ENCODE measurements around the gene PRDM5.

The PRDM5 gene

DNA sequence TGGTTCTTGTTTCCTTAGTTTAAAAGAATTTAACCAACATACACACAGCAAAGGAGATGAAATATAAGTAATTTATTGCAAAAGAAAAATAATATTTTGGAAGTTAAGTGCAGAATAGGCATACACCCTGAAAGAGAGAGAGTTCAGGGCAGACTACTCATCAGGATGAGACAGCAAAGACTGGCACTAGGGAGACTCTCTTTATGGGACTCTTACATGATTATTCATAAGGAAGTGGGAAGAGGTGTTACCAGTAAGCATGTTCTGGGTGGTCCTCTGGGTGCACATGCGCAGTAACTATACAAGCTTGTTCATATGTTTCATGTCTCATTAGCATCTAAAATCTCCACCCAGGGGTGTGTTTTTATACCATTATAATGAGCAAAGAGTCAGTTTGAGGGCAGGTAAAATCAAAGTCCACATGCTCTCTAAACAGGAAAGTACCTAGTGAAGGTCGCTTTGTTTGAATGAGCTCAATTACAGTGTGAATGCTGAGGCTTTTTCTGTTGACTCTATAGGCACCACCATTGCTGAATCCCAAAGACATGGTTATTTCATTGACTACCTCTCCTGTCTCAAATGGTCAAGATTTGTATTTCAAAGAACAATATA, 38.2 kb upstream of the PRDM5 start:
- DNase-seq: no peak
- H3K27ac ChIP-seq: no peak overlapping the region
- H3K9me3 ChIP-seq (ENCODE audit: severe bottlenecking): no peaks in the 10 kb centered on the region
- H3K4me3 ChIP-seq (ENCODE audit: low read depth, low read length): no peak overlapping the region
- H3K27me3 ChIP-seq (ENCODE audit: insufficient read depth, low read depth, severe bottlenecking): no peaks in the 10 kb centered on the region
- TF ChIP-seq, protein P1, sequence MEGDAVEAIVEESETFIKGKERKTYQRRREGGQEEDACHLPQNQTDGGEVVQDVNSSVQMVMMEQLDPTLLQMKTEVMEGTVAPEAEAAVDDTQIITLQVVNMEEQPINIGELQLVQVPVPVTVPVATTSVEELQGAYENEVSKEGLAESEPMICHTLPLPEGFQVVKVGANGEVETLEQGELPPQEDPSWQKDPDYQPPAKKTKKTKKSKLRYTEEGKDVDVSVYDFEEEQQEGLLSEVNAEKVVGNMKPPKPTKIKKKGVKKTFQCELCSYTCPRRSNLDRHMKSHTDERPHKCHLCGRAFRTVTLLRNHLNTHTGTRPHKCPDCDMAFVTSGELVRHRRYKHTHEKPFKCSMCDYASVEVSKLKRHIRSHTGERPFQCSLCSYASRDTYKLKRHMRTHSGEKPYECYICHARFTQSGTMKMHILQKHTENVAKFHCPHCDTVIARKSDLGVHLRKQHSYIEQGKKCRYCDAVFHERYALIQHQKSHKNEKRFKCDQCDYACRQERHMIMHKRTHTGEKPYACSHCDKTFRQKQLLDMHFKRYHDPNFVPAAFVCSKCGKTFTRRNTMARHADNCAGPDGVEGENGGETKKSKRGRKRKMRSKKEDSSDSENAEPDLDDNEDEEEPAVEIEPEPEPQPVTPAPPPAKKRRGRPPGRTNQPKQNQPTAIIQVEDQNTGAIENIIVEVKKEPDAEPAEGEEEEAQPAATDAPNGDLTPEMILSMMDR (IDR thresholded peaks at IDR 0.05; ENCODE audit: low read depth, low read length): no peak
- no peaks in the 10 kb centered on the region for H3K36me3 ChIP-seq

DNA sequence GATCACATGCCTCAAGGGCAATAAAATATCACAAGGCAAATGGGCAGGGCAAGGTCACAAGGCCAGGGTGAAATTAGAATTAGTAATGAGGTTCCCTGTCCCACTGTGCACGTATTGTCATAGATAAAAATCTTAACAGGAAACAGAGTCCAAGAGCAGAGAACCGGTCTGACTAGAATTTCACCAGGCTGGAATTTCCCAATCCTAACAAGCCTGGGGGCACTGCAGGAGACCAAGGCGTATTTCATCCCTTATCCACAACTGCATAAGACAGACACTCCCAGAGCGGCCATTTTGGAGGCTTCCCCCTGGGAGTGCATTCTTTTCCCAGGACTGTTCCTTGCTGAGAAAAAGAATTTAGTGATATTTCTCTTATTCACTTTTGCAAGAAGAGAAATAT, 25.9 kb upstream of the PRDM5 start:
- Histone ChIP-seq H3K36me3 (no peaks in the 10 kb centered on the region), H3K4me3 (ENCODE audit: low read depth, low read length) (no peak overlapping the region), H3K27ac (no peak overlapping the region), H3K9me3 (ENCODE audit: severe bottlenecking) (peaks cover 14% of the 10 kb centered on the region), H3K27me3 (ENCODE audit: insufficient read depth, low read depth, severe bottlenecking) (no peaks in the 10 kb centered on the region)
- TF ChIP-seq, protein P1 (IDR thresholded peaks at IDR 0.05; ENCODE audit: low read depth, low read length): no peak
- no peak for DNase-seq

DNA sequence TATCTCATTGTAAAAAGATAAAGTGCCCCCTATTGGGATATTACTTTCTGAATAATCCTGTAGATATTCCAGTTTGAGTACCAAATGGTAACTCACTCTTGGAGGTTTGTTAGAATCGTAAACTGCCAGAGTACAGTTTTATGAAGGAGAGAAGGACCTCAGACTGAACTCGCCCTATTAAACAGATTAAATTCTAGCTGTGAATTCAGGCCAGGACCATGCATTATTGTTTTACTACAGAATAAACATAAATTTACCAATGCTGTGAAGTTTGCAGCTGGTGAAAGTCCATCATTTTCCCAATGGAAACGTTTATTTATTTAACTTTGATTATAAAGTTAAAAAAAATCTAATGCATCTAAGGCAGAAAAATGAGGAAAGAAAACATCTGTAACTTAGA, 20.2 kb upstream of the PRDM5 start:
- Histone ChIP-seq H3K36me3 (no peaks in the 10 kb centered on the region), H3K27ac (no peak overlapping the region), H3K27me3 (ENCODE audit: insufficient read depth, low read depth, severe bottlenecking) (no peaks in the 10 kb centered on the region), H3K9me3 (ENCODE audit: severe bottlenecking) (peaks cover 1% of the 10 kb centered on the region), H3K4me3 (ENCODE audit: low read depth, low read length) (no peak overlapping the region)
- TF ChIP-seq, protein P1 (IDR thresholded peaks at IDR 0.05; ENCODE audit: low read depth, low read length): no peak
- no peak for DNase-seq

DNA sequence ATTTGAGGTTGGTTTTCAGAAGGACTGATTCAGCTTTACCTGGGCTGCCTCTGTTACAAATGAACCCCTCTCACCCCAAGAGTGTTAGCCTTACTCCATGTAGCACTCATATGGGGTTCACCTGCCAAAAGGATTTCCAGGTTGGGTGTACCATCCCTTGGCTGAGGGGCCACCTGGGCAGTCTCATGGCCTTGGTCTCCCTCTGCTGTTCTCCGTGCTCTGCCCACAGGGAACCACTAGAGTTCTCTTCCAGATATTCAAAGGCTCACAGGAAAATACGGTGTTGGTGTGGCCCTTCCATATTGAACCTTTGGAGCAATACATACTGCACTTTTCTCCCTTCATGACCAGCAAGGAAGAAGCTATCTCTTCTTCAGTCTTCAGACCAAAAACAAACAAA, 18.0 kb upstream of the PRDM5 start:
- no peak overlapping the region for H3K4me3 ChIP-seq (ENCODE audit: low read depth, low read length)
- no peaks in the 10 kb centered on the region for H3K27me3 ChIP-seq (ENCODE audit: insufficient read depth, low read depth, severe bottlenecking)
- no peak overlapping the region for H3K27ac ChIP-seq
- peaks cover 7% of the 10 kb centered on the region for H3K9me3 ChIP-seq (ENCODE audit: severe bottlenecking)
- TF ChIP-seq, protein P1 (IDR thresholded peaks at IDR 0.05; ENCODE audit: low read depth, low read length): no peak
- no peaks in the 10 kb centered on the region for H3K36me3 ChIP-seq
- DNase-seq: no peak

DNA sequence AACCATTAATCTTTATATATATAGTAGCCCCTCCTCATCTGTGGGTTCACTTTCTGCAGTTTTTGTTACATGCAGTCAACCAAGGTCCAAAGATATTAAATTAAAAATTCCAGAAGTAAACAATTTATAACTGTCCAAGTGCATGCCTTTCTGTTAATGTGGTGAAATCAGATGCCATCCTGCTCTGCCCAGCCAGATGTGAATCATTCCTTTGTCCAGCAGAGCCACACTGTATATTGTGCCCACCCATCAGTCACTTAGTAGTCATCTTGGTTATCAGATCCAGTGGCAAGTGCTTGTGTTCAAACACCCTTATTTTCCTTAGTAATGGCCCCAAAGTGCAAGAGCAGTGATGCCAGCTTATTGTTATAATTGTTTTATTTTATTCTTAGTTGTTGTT, 17.2 kb upstream of the PRDM5 start:
- Histone ChIP-seq H3K27ac (no peak overlapping the region), H3K36me3 (no peaks in the 10 kb centered on the region), H3K9me3 (ENCODE audit: severe bottlenecking) (peaks cover 7% of the 10 kb centered on the region), H3K4me3 (ENCODE audit: low read depth, low read length) (no peak overlapping the region), H3K27me3 (ENCODE audit: insufficient read depth, low read depth, severe bottlenecking) (no peaks in the 10 kb centered on the region)
- DNase-seq: no peak
- TF ChIP-seq, protein P1 (IDR thresholded peaks at IDR 0.05; ENCODE audit: low read depth, low read length): no peak

DNA sequence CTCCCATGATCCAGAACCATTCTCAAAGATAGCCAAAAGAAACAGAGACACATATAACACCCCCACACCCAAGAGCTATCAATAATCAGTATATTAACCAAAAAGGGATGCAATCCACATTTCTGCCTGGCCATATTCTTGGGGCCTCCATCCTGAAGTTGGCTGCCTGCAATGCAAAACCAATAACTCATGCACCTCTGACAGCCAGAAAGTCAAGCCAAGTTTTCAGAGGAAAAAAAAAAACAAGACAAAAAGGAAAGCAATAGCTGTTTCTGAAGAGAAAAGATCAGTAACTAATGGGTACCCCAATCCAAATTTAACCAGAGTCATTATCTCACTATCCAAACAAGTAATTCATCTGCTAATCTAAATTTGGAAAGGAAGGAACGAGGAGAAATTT, 7.3 kb upstream of the PRDM5 start:
- Histone ChIP-seq H3K4me3 (ENCODE audit: low read depth, low read length) (no peak overlapping the region), H3K27me3 (ENCODE audit: insufficient read depth, low read depth, severe bottlenecking) (no peaks in the 10 kb centered on the region), H3K27ac (no peak overlapping the region), H3K9me3 (ENCODE audit: severe bottlenecking) (no peaks in the 10 kb centered on the region), H3K36me3 (no peaks in the 10 kb centered on the region)
- DNase-seq: no peak
- TF ChIP-seq, protein P1 (IDR thresholded peaks at IDR 0.05; ENCODE audit: low read depth, low read length): no peak
